Kidney glomerular epithelial cell (primary cell): Measurements from ENCODE around the gene GMDS.
A peak's percentile ranks its signal among the peaks of the same experiment; 100 is the strongest.

Experiments used
- DNase-seq: peaks from one replicate; lab custom pipeline; 2025; lab: John Stamatoyannopoulos, UW

Gene GMDS

GRCh38 chr6:1832844-1833787 lies 412.3 kb downstream of the GMDS start:
- DNase-seq: peak; percentile 69

DNA sequence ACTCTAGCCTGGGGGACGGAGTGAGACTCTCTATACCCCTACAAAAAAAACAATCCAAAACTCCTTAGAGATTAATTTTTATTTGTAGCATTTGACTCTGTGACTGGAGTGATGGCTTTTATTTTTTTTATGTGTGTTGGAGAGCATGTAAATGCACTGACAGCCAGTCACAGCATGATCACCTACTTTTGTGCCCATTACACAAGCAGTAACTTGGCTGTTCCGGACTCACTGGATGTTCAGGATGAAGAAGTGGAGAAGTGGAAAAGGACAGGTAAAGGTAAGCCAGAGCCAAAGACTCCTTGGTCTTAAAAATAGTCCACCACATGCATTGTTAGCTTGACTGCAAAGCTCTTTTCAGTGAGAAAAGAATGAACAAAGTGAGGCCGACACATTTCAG lies 413.0 kb downstream of the GMDS start:
- DNase-seq: no peak

GRCh38 chr6:1827984-1828793 lies 417.2 kb downstream of the GMDS start:
- no peak for DNase-seq

GRCh38 chr6:1825926-1826325 lies 419.5 kb downstream of the GMDS start:
- no peak for DNase-seq

- DNase-seq: no peak
Observed at GRCh38 chr6:1825277-1825676, 420.1 kb downstream of the GMDS start.

- DNase-seq: no peak
Observed at GRCh38 chr6:1821513-1822183, 423.8 kb downstream of the GMDS start.

DNA sequence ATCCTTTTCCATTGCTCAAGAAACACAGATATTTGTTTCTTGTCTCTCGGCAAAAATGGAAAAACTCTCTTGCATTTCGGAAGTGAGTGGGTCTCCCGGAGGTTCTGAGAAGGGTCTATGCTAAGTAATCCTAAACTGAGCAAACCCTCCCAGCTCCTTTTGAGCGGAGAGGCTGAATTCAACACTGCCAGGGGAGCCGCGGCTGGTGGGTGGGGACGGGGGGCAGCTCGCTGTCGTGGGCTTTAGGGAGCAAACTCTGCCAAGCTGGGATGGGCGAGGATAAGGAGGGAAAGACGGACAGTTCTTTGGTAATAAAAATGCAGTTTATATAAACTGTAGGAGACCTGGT lies 424.3 kb downstream of the GMDS start:
- no peak for DNase-seq

DNA sequence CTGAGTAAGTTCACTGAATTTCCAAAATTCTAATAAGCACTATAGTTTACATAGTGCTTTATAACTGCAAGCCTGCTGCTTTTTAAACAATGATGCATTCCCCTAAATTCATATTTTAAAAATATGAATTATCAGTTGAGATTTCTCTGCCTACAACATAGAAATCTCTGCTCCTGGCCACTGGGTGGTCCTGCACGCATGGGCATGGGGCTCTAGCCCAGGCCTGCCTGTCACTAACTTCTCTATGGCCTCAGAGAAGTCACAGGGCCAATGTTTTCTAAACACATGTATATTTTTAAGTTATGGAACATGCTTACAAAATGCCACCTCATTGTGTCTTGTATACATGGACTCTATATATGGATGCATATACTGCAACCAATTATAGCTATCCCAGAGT lies 424.7 kb downstream of the GMDS start:
- DNase-seq: no peak

GRCh38 chr6:1820165-1820564 lies 425.2 kb downstream of the GMDS start:
- peak; percentile 20 for DNase-seq

GRCh38 chr6:1819007-1819406 lies 426.4 kb downstream of the GMDS start:
- no peak for DNase-seq

DNA sequence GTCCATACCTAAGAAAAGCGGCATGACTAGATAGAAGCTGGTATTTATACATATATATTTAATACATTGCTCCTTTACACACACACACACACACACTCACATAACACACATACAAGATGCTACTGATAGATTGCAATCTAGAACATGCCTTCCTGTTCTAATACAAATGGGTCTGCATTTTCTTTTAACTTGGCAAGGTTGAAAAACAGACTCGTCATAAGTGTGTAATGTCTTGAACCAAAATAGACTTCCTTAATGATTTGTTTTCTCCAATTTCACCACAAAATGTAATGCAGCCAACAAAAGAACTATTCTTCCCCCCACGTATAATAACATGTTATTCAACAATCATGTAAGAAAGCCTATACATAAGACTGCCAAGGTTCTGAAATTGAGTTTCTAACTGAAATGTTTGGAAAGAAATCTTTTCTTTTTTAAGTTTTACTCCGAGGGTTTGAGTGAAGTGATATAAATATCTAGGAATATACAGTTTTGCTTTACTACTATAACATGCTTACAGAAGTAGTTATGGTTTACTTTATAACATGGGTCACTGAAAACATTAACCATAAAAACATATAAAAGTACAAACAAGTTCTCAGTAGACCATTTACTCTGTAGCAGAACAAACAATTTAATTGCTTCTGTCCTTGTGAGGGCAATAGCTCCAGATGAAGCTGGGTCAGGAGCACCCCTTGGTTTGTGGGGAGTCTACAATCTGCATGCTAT lies 428.2 kb downstream of the GMDS start:
- no peak for DNase-seq

DNA sequence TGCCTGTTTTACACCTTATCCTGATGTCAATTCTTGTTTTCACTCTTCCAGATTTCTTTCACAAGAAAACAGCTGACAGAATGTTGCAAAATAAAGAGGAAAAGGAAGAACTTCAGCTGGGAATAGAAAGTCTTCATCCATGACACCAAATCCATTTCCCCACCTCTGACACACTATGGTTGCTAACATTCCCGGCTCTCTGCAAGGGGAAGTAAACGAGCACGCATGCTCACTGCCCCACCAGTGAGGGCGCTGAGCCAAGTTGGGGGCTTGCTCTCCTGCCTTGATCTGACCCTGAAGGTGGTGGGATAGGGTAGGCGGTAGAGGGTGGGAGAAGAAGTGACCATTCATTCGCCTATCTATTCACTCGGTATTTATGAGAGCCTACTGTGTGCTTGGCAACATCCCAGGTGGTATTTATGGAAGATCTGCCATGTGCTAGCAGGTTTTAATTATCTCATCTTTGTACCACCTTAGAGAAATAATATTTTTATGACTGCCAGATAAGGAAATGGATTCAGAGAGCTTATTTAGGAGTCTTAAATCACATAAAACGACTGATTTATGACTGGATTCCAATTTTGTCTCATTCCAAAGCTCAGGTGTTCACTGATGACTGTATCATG lies 429.5 kb downstream of the GMDS start:
- DNase-seq: no peak

GRCh38 chr6:1814279-1814678 lies 431.1 kb downstream of the GMDS start:
- DNase-seq: no peak

DNA sequence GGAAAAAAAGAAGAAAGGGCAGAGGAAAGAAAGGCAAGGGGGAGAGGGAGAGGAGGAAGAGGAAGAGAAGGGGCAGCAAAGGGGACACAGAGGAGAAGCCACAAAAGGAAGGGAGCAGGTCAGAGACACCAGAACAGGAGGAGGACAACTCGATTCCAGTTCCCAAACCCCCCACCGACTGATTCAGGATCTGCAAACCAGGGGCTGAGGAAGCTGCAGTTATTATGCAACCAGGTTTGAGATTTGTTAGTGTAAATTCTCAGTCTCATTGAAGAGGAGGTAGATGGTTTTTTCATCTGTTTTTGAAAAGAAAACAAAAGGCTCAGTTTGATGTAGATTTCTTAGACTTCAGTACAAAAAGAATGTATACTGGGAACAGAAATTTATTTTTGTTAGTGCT lies 432.9 kb downstream of the GMDS start:
- DNase-seq: no peak

DNA sequence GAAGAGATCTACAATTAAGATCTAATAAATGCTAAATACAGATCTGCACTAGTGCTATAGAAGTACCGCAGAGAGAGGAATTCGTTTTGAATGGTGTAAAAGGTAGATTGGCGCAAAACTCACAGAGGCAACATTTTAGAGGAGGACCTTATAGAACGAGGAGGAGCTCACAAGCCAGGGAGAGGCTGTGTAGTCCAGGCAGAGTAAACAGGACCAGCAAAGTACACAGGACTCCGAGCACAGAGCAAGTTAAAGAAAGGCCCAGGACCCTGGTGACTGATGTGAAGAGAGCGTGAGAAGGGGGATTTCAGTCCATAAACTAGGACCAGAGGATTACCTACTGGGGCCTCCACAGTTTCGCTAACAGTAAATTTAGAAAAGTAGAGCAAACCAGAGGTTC lies 433.4 kb downstream of the GMDS start:
- no peak for DNase-seq

DNA sequence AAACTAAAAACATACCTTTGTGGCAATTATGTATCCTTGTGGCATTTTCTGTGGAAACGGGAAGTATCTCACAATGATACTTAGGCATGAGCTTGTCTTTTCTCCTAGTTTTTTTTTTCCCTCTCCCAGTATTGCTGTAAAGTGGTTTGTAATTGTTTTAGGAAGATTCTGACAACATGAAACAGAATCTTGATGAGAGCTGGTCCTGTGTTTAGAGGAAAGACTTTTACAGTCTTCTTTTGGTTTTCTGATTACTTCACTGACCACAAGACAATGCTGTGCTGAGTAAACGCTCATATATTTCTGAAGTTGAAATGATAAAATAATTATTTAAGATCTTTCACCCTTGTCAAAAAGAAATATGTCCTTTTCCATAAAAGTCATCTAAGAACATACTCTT lies 434.5 kb downstream of the GMDS start:
- no peak for DNase-seq

GRCh38 chr6:1809291-1809988 lies 436.0 kb downstream of the GMDS start:
- DNase-seq: no peak

DNA sequence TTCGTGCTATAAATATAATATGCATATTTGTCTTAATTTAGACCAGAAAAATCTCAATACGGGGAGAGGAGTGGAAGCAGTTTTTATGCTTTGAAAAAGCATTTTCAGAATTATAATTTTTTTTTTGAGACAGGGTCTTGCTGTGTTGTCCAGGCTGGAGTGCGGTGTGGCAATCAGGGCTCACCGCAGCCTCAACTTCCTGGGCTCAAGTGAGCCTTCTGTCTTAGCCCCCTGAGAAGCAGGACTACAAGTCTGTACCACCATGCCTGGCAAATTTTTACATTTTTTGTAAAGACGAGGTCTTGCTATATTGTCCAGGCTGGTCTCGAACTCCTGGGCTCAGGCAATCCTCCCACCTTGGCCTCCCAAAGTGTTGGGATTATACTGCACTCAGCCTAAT lies 438.5 kb downstream of the GMDS start:
- no peak for DNase-seq

DNA sequence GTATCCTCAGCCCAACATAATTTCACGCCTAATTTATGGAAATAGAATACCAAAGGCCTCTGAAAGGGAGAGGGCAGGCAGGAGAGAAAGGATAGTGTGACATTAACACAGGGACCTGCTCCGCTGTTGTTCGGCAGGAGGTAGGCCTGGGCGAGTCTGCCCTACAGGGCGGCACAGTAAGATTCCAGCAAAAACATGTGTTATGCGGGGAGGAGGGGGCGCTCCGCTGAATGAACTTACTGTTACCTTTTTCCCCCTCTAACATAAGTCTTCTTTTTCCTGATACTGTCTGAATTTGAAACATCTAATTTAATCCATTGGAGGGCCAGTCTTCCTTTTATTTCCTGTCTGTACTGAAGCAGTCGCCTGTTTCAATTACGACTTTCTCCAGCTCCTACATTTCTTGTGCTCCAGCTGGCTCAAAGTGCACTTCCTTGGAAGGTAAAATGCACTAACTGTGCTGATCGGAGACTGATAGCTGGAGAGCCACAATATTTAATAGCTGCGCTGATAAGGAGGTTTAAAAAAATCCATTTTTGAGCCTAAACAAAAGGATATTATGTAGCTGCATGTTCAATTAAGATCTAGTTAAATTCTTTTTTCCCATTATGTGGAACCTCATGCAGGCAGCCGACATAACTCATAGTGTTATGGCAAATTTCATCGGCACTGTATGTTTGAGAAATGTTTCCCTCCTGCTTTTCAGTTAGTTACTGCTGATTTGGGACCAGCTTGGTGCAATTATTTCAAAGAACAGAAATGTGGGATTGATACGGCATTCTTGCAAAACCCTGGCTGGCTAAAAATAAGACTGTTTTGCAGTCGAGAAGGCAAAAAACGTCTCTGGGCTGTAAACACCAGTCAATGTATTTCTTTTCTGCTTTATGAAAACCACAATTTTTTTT lies 442.7 kb downstream of the GMDS start:
- DNase-seq: no peak

DNA sequence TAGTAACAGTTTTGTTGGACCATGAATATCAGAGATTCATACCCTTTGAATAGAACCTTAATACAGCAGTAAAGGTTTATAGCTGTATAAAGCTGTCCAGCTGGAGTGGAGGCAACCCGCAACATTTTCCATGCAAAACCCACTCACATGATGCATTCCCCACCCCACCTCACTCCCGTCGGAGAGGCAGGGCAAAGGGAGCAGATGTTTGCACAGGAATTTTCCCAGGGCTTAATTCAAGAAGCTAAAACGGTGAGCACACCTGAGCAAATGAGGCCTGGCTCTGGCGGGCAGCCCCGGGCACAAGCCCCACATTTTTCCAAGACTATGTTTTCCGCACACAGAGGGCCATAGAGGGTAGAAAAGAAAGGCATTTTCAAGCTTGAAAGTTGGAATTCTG lies 444.0 kb downstream of the GMDS start:
- no peak for DNase-seq
